Endothelial cell of umbilical vein (primary cell): Measurements from ENCODE around the gene PLCB4. TPM values are rescaled to one million over a fixed set of nuclear protein-coding genes. Genes with fewer than 3 reads are reported as not detected.

Source experiments
- BruUV-seq: library from RNA; stranded (reverse); fragments of 400-500 nt; replicated peaks from 2 replicates; lab custom pipeline; 2021; lab: Mats Ljungman, UMichigan
- CTCF ChIA-PET: fragments of 300-600, 350-600 bp; sonication (Branson Sonifier 250); formaldehyde crosslinking; loops from one replicate; lab custom pipeline; 2021; ENCODE audit warnings: antibody characterized with exemption, inconsistent platforms; lab: Charles Lee
- POLR2A ChIA-PET: fragments of 300-600, 350-600 bp; sonication (Branson Sonifier 250); formaldehyde crosslinking; loops from one replicate; lab custom pipeline; 2021; ENCODE audit warnings: antibody characterized with exemption, inconsistent platforms; lab: Charles Lee
- DNase-seq: peaks from one replicate; pipeline ENCODE4 v3.0.0-alpha.2; 2011; ENCODE audit warnings: low read depth, low spot score
- FAIRE-seq: peaks from 2 replicates; lab custom pipeline; 2011; peaks lifted over from hg19 to GRCh38; lab: Jason Lieb, UNC
- H2AFZ ChIP-seq: 2 replicates; pipeline ENCODE4 v1.6.0; 2012; ENCODE audit warnings: low read depth, low read length, control low read depth, inconsistent platforms
- H3K27ac ChIP-seq: 2 replicates; pipeline ENCODE4 v1.5.1; 2011; ENCODE audit warnings: low read depth, mild to moderate bottlenecking, control low read depth, low read length, moderate library complexity; ENCODE audit not compliant: insufficient read depth
- H3K27me3 ChIP-seq, 2 experiments: 2 replicates each; pipeline versions ENCODE4 v1.6.0 to v1.6.1; 2011; ENCODE audit warnings: low read length in 2 of 2, mixed read lengths in 1 of 2; ENCODE audit not compliant: control insufficient read depth in 2 of 2, insufficient read depth in 2 of 2
- H3K36me3 ChIP-seq, 2 experiments: 2 replicates in 1 of 2; 3 replicates in 1 of 2; pipeline ENCODE4 v1.5.1; 2011; ENCODE audit warnings: low read length in 2 of 2, mild to moderate bottlenecking in 1 of 2, moderate library complexity in 1 of 2; ENCODE audit not compliant: control insufficient read depth in 2 of 2, insufficient read depth in 2 of 2; ENCODE audit errors: extremely low read depth in 1 of 2
- H3K4me1 ChIP-seq: 3 replicates; pipeline ENCODE4 v1.5.1; 2011; ENCODE audit warnings: mild to moderate bottlenecking, low read length; ENCODE audit not compliant: control insufficient read depth, insufficient read depth; ENCODE audit errors: extremely low read depth
- H3K4me2 ChIP-seq: 2 replicates; pipeline ENCODE4 v1.6.1; 2011; ENCODE audit warnings: low read length, control low read depth, mixed read lengths; ENCODE audit not compliant: insufficient read depth
- H3K4me3 ChIP-seq, 3 experiments: fragments of 200-600 bp in 1 of 3; sonication (generic), shearing (Covaris generic) in 1 of 3; replicated peaks in 1 of 3; 2 replicates each; pipeline ENCODE4 v1.5.1; 2011 to 2016; ENCODE audit warnings: control low read depth in 3 of 3, low read length in 3 of 3, mild to moderate bottlenecking in 2 of 3, inconsistent platforms in 1 of 3, low read depth in 1 of 3, moderate library complexity in 1 of 3; ENCODE audit not compliant: insufficient read depth in 1 of 3
- H3K79me2 ChIP-seq: 2 replicates; pipeline ENCODE4 v1.6.0; 2012; ENCODE audit warnings: low read length, inconsistent platforms; ENCODE audit not compliant: control insufficient read depth, insufficient read depth
- H3K9ac ChIP-seq: replicated peaks from 2 replicates; pipeline ENCODE3; 2011; ENCODE audit warnings: low read length, control low read depth; ENCODE audit not compliant: insufficient read depth; ENCODE audit errors: extremely low read depth
- H3K9me1 ChIP-seq: replicated peaks from 3 replicates; pipeline ENCODE4 v1.6.0; 2011; ENCODE audit warnings: mild to moderate bottlenecking, low read length; ENCODE audit not compliant: control insufficient read depth, insufficient read depth; ENCODE audit errors: extremely low read depth
- H3K9me3 ChIP-seq: replicated peaks from 2 replicates; pipeline ENCODE4 v1.5.1; 2012; ENCODE audit warnings: low read length, inconsistent platforms; ENCODE audit not compliant: control insufficient read depth, insufficient read depth
- H4K20me1 ChIP-seq: replicated peaks from 2 replicates; pipeline ENCODE3; 2011; ENCODE audit warnings: mild to moderate bottlenecking, low read length; ENCODE audit not compliant: control insufficient read depth, insufficient read depth; ENCODE audit errors: extremely low read depth
- CTCF ChIP-seq, 2 donors: IDR thresholded peaks; 1 replicate in 1 of 2; 2 replicates in 1 of 2; pipeline ENCODE4 v1.5.1; 2011; ENCODE audit warnings: low read length in 2 of 2, mild to moderate bottlenecking in 2 of 2, moderate library complexity in 2 of 2, control low read depth in 1 of 2, inconsistent platforms in 1 of 2, low read depth in 1 of 2; ENCODE audit not compliant: insufficient read depth in 1 of 2; ENCODE audit errors: extremely low read depth in 1 of 2
- EZH2 ChIP-seq: IDR thresholded peaks from 2 replicates; pipeline ENCODE4 v1.6.1; 2012; ENCODE audit warnings: borderline replicate concordance, low read depth, mild to moderate bottlenecking, moderate library complexity, low read length, inconsistent platforms; ENCODE audit not compliant: severe bottlenecking
- FOS ChIP-seq: IDR thresholded peaks from 2 replicates; pipeline ENCODE4 v1.6.1; 2011; ENCODE audit warnings: mild to moderate bottlenecking, low read length, moderate library complexity, borderline replicate concordance; ENCODE audit not compliant: insufficient read depth
- GATA2 ChIP-seq: IDR thresholded peaks from 2 replicates; pipeline ENCODE4 v1.7.0; 2011; ENCODE audit warnings: low read depth, mild to moderate bottlenecking, moderate library complexity, mixed read lengths, low read length; ENCODE audit not compliant: insufficient read length, insufficient read depth
- JUN ChIP-seq: IDR thresholded peaks from 2 replicates; pipeline ENCODE4 v1.6.1; 2011; ENCODE audit warnings: borderline replicate concordance, low read depth; ENCODE audit not compliant: insufficient read length, insufficient read depth
- MYC ChIP-seq: IDR thresholded peaks from one replicate; pipeline ENCODE4 v1.6.1; 2011; ENCODE audit warnings: mild to moderate bottlenecking, low read depth, low read length
- POLR2A ChIP-seq: IDR thresholded peaks from 2 replicates; pipeline ENCODE4 v1.6.1; 2012; ENCODE audit warnings: low read depth, mild to moderate bottlenecking, control low read depth, low read length
- POLR2AphosphoS5 ChIP-seq: IDR thresholded peaks from 2 replicates; pipeline ENCODE4 v1.6.1; 2012; ENCODE audit warnings: low read depth, mild to moderate bottlenecking, control low read depth, low read length, moderate library complexity; ENCODE audit not compliant: insufficient read depth
- dilution Hi-C: fragments of 300-500 bp; cut with MboI; formaldehyde crosslinking; loops from one replicate; pipeline ENCODE4 v1.15.0; 2019; ENCODE audit warnings: low sequenced_read_pairs; ENCODE audit not compliant: extremely low pct_ligation_motif_present
- intact Hi-C: fragments of 100-400 bp; cut with micrococcal nuclease; formaldehyde crosslinking; loops from one replicate; pipeline ENCODE4 v1.10.0; 2022
- polyA plus RNA-seq, 4 experiments: library from polyadenylated mRNA; depleted of rRNA in 3 of 4; stranded (reverse) in 3 of 4; unstranded in 1 of 4; fragments of >200 nt; gene quantifications; 2 replicates each; pipeline versions ENCODE4 v1.2.1 to v1.2.3, GENCODE V29; 2011 to 2012; ENCODE audit warnings: missing spikeins in 1 of 4
- total RNA-seq: library from RNA; stranded (reverse); gene quantifications from 2 replicates; pipeline ENCODE4 v1.2.3, GENCODE V29; 2021
- TF ChIP-seq, protein P1 (sequence below): IDR thresholded peaks from 2 replicates; pipeline ENCODE4 v1.6.1; 2011; ENCODE audit not compliant: insufficient read depth, insufficient read length

Gene PLCB4
- total and polyA plus RNA-seq, 2 donors (not counting 3 experiments of a cell fraction or from before 2014, with no cell fraction given) = 0.37 to 1.7 TPM

- Histone ChIP-seq H3K4me1 (no peaks in the 10 kb centered on the region), H3K4me2 (no peak overlapping the region), H4K20me1 (no peaks in the 10 kb centered on the region), H3K4me3 (no peak overlapping the region), H3K79me2 (no peaks in the 10 kb centered on the region), H3K9me1 (no peaks in the 10 kb centered on the region), H2AFZ (no peak overlapping the region), H3K27ac (no peak overlapping the region), H3K36me3 (no peaks in the 10 kb centered on the region), H3K27me3 (no peaks in the 10 kb centered on the region), H3K9ac (no peak overlapping the region), H3K9me3 (no peaks in the 10 kb centered on the region)
- ChIA-PET POLR2A (no interaction called here), CTCF (no interaction called here)
- dilution Hi-C loops = no loop called here
- intact Hi-C loops = no loop called here
- FAIRE-seq (no peak), DNase-seq (no peak)
- no TSS peak for BruUV-seq
- TF ChIP-seq FOS (no peak), POLR2A (no peak), POLR2AphosphoS5 (no peak), GATA2 (no peak), CTCF (IDR thresholded peaks at IDR 0.05; ENCODE audit: extremely low read depth in 1 of 2, insufficient read depth in 1 of 2, low read depth in 1 of 2, low read length in 2 of 2) (no peak), MYC (no peak), JUN (no peak), EZH2 (no peak)
- TF ChIP-seq, protein P1, sequence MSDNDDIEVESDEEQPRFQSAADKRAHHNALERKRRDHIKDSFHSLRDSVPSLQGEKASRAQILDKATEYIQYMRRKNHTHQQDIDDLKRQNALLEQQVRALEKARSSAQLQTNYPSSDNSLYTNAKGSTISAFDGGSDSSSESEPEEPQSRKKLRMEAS = no peak
Measured at GRCh38 chr20:9293145-9293544, 224.3 kb downstream of the PLCB4 start.
